Thyroid gland (tissue), 4 donors: ENCODE data around the gene SULT1A1.

ENCODE experiments used
- POLR2A ChIP-seq, 2 donors: fragments of 450-650 bp; IDR thresholded peaks; one replicate each; pipeline ENCODE4 v1.6.1; 2017; ENCODE audit warnings: antibody characterized with exemption in 2 of 2, mild to moderate bottlenecking in 2 of 2, moderate library complexity in 1 of 2
- TF ChIP-seq, protein P1 (sequence below), 6 experiments: fragments of 200-600 bp in 3 of 6; fragments of 450-650 bp in 3 of 6; sonication (generic) in 3 of 6; IDR thresholded peaks; one replicate each; pipeline ENCODE4 v1.5.1; 2016 to 2019; ENCODE audit warnings: antibody characterized with exemption in 6 of 6, mild to moderate bottlenecking in 2 of 6, inconsistent platforms in 1 of 6, moderate library complexity in 1 of 6

DNA sequence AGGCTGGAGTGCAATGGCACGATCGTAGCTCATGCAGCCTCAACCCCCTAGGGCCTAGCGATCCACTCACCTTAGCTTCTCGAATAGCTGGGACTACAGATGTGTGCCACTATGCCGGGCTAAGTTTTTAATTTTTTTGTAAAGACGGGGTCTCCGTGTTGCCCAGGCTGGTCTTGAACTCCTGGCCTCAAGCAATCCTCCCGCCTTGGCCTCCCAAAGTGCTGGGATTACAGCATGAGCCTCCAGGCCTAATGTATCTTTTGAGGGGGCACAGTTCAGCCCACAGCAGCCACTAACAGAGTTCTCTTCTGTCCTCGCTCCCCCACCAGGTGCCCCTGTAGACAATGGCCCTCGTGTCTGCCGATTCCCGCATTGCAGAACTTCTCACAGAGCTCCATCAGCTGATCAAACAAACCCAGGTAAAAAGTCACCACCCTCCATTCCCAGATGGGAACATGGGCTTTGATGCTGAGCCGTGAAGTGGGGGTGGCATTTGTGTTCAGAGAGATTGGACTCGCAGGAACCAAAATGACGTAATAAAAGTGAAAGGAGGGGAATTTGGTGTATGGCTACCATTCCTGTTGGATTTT, 29.0 kb downstream of the SULT1A1 start:
- TF ChIP-seq, protein P1, sequence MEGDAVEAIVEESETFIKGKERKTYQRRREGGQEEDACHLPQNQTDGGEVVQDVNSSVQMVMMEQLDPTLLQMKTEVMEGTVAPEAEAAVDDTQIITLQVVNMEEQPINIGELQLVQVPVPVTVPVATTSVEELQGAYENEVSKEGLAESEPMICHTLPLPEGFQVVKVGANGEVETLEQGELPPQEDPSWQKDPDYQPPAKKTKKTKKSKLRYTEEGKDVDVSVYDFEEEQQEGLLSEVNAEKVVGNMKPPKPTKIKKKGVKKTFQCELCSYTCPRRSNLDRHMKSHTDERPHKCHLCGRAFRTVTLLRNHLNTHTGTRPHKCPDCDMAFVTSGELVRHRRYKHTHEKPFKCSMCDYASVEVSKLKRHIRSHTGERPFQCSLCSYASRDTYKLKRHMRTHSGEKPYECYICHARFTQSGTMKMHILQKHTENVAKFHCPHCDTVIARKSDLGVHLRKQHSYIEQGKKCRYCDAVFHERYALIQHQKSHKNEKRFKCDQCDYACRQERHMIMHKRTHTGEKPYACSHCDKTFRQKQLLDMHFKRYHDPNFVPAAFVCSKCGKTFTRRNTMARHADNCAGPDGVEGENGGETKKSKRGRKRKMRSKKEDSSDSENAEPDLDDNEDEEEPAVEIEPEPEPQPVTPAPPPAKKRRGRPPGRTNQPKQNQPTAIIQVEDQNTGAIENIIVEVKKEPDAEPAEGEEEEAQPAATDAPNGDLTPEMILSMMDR (IDR thresholded peaks at IDR 0.05): no peak
- no peak for TF ChIP-seq POLR2A (IDR thresholded peaks at IDR 0.05)
